K562 (cell line): Measurements from ENCODE around the gene INSR. TPM values are rescaled to one million over a fixed set of nuclear protein-coding genes. Genes with fewer than 3 reads are reported as not detected.

Source experiments
- ATAC-seq: fragments of 200-7000 bp; cut with Tn5 transposase; 3 replicates; pipeline ENCODE4 v1.9.1; 2020; ENCODE audit warnings: moderate library complexity
- BruUV-seq: library from RNA; stranded (reverse); fragments of 400-500 nt; replicated peaks from 2 replicates; lab custom pipeline; 2021; lab: Mats Ljungman, UMichigan
- CTCF ChIA-PET: fragments of 300-600 bp; formaldehyde crosslinking; extraction: SDS; loops from one replicate; lab custom pipeline; 2021; ENCODE audit warnings: low intra/inter-chr PET ratio; lab: Yijun Ruan, JAX
- POLR2A ChIA-PET: fragments of 300-600, 350-650 bp; sonication (Branson Sonifier 250); formaldehyde crosslinking; extraction: SDS; loops from one replicate; lab custom pipeline; 2021; ENCODE audit warnings: antibody characterized with exemption, inconsistent platforms; lab: Yijun Ruan, JAX
- DNase-seq, 4 experiments: peaks; one replicate each; pipeline versions ENCODE4 v3.0.0 to v3.0.0-alpha.2; 2011 to 2018; ENCODE audit warnings: low spot score in 3 of 4, mixed read lengths in 3 of 4; ENCODE audit errors: extremely low read depth in 1 of 4
- FAIRE-seq: peaks from 2 replicates; lab custom pipeline; 2011; peaks lifted over from hg19 to GRCh38; lab: Jason Lieb, UNC
- H2AFZ ChIP-seq: 2 replicates; pipeline ENCODE4 v1.6.0; 2011; ENCODE audit warnings: low read depth, low read length, control low read depth, inconsistent platforms
- H3K27ac ChIP-seq: fragments of 200-600 bp; 3 replicates; pipeline ENCODE4 v1.8.0; 2011; ENCODE audit warnings: low read depth, mild to moderate bottlenecking, control low read depth, inconsistent platforms, low read length, moderate library complexity, mixed read lengths; ENCODE audit errors: extremely low read depth
- H3K27me3 ChIP-seq, 2 experiments: fragments of 300-600 bp in 1 of 2; 2 replicates in 1 of 2; 3 replicates in 1 of 2; pipeline versions ENCODE4 v1.6.0 to v1.8.0; 2011; ENCODE audit warnings: inconsistent platforms in 2 of 2, low read length in 2 of 2, mild to moderate bottlenecking in 1 of 2, mixed read lengths in 1 of 2, moderate library complexity in 1 of 2; ENCODE audit not compliant: control insufficient read depth in 2 of 2, insufficient read depth in 2 of 2
- H3K36me3 ChIP-seq: fragments of 300-600 bp; 3 replicates; pipeline ENCODE4 v1.8.0; 2011; ENCODE audit warnings: mild to moderate bottlenecking, low read length, inconsistent platforms; ENCODE audit not compliant: control insufficient read depth, insufficient read depth
- H3K4me1 ChIP-seq, 2 experiments: fragments of 200-600 bp in 1 of 2; replicated peaks in 1 of 2; 2 replicates in 1 of 2; 3 replicates in 1 of 2; pipeline versions ENCODE4 v1.5.1 to v1.8.0; 2011; ENCODE audit warnings: inconsistent platforms in 2 of 2, low read length in 2 of 2, mild to moderate bottlenecking in 1 of 2, mixed read lengths in 1 of 2, moderate library complexity in 1 of 2; ENCODE audit not compliant: control insufficient read depth in 2 of 2, insufficient read depth in 2 of 2
- H3K4me2 ChIP-seq: 2 replicates; pipeline ENCODE4 v1.6.1; 2011; ENCODE audit warnings: low read length, control low read depth, inconsistent platforms, mixed read lengths; ENCODE audit not compliant: insufficient read depth
- H3K4me3 ChIP-seq: fragments of 200-600 bp; sonication (generic), shearing (Covaris generic); 2 replicates; pipeline ENCODE4 v1.5.1; 2016; ENCODE audit warnings: control low read depth, inconsistent platforms
- H3K79me2 ChIP-seq: fragments of 200-600 bp; 3 replicates; pipeline ENCODE4 v1.8.0; 2011; ENCODE audit warnings: low read length, inconsistent platforms; ENCODE audit not compliant: control insufficient read depth, insufficient read depth
- H3K9ac ChIP-seq, 2 experiments: 2 replicates each; pipeline versions ENCODE4 v1.6.0 to v1.6.1; 2011; ENCODE audit warnings: low read depth in 2 of 2, low read length in 2 of 2, control low read depth in 1 of 2, inconsistent platforms in 1 of 2, mild to moderate bottlenecking in 1 of 2, mixed read lengths in 1 of 2; ENCODE audit not compliant: insufficient read depth in 1 of 2
- H3K9me1 ChIP-seq: one replicate; pipeline ENCODE4 v1.6.0; 2011; ENCODE audit warnings: inconsistent platforms, mild to moderate bottlenecking, low read length, moderate library complexity; ENCODE audit not compliant: control insufficient read depth, insufficient read depth
- H3K9me3 ChIP-seq: replicated peaks from 2 replicates; pipeline ENCODE4 v1.5.1; 2011; ENCODE audit warnings: low read depth, low read length, inconsistent platforms; ENCODE audit not compliant: control insufficient read depth, insufficient read depth
- H4K20me1 ChIP-seq: replicated peaks from 2 replicates; pipeline ENCODE4 v1.6.1; 2011; ENCODE audit warnings: low read length, inconsistent platforms, mixed read lengths; ENCODE audit not compliant: control insufficient read depth, insufficient read depth
- EP300 ChIP-seq: IDR thresholded peaks from 2 replicates; pipeline ENCODE4 v1.6.1; 2012; ENCODE audit warnings: low read length, improper control_type of control experiment
- HNRNPK ChIP-seq: fragments of 200-400 bp; formaldehyde crosslinking; IDR thresholded peaks from one replicate; pipeline ENCODE4 v1.6.1; 2018; ENCODE audit warnings: mild to moderate bottlenecking, low read depth, low read length; ENCODE audit not compliant: poor library complexity, severe bottlenecking
- MYNN ChIP-seq, 2 experiments: sonication (generic); formaldehyde crosslinking in 1 of 2; IDR thresholded peaks; 2 replicates each; pipeline versions ENCODE4 v1.5.0 to v1.6.1; 2016 to 2020; ENCODE audit warnings: antibody characterized with exemption in 1 of 2, missing genetic modification reagents in 1 of 2
- POLR2H ChIP-seq: IDR thresholded peaks from 2 replicates; pipeline ENCODE4 v1.6.1; 2016; ENCODE audit warnings: missing genetic modification characterization, low read depth, mild to moderate bottlenecking, control low read depth, missing compliant biosample characterization, moderate library complexity
- ZNF121 ChIP-seq: sonication (generic); formaldehyde crosslinking; conservative IDR thresholded peaks from 2 replicates; pipeline ENCODE4 v1.8.0; 2022; ENCODE audit warnings: missing genetic modification reagents
- ZSCAN32 ChIP-seq: fragments of 450-650 bp; formaldehyde crosslinking; IDR thresholded peaks from 2 replicates; pipeline ENCODE4 v1.4.0; 2020; ENCODE audit warnings: mild to moderate bottlenecking, moderate library complexity
- WGBS: fragments of 100-300 bp; shearing (Covaris generic); methylation state at CpG from one replicate; pipeline ENCODE4 v1.1.6; 2016; ENCODE audit warnings: low coverage, mixed read lengths; ENCODE audit not compliant: insufficient coverage; ENCODE audit errors: missing lambda C conversion rate; 5-methylcytosine and 5-hydroxymethylcytosine counted together
- in situ Hi-C: fragments of 300-500 bp; cut with MboI; formaldehyde crosslinking; loops from 4 replicates; pipeline ENCODE4 v1.15.0; 2018; ENCODE audit warnings: inconsistent platforms, mixed read lengths
- intact Hi-C: fragments of 100-400 bp; cut with micrococcal nuclease; formaldehyde crosslinking; loops from 2 replicates; pipeline ENCODE4 v1.14.2; 2022
- polyA plus RNA-seq, 8 experiments: library from polyadenylated mRNA; depleted of rRNA in 4 of 8; stranded (reverse) in 5 of 8; unstranded in 3 of 8; fragments of >200 nt; fragmentation: Nextera tagmentation in 2 of 8; fragmentation: Illumina TruSeq in 1 of 8; extraction: Ambion mirVana in 2 of 8; extraction: Trizol in 1 of 8; gene quantifications; 2 replicates each; pipeline versions ENCODE4 v1.2.1 to v1.2.3, GENCODE V29; 2011 to 2014; ENCODE audit warnings: inconsistent platforms in 1 of 8, missing spikeins in 1 of 8
- total RNA-seq, 7 experiments: library from RNA; depleted of rRNA in 6 of 7; stranded (reverse); fragments of >200 nt in 6 of 7; fragmentation: Illumina TruSeq in 2 of 7; extraction: Trizol in 2 of 7; gene quantifications; 2 replicates each; pipeline versions ENCODE4 v1.2.1 to v1.2.3, GENCODE V29; 2011 to 2021; ENCODE audit warnings: low replicate concordance in 1 of 7

INSR gene
- total and polyA plus RNA-seq, 9 of the 15 experiments (the other 6 are each of a cell fraction or from before 2014, with no cell fraction given): 0.04 to 0.88 (median 0.41) TPM

- no peak overlapping the region for H2AFZ ChIP-seq
- H3K4me2 ChIP-seq: no peak overlapping the region
- H3K36me3 ChIP-seq: no peaks in the 10 kb centered on the region
- FAIRE-seq: no peak
- intact Hi-C loops: no loop called here
- peaks cover 0 to 8% of the 10 kb centered on the region in 2 experiments; a peak in 2 of 5 replicates for H3K27me3 ChIP-seq
- TF ChIP-seq EP300 (no peak), HNRNPK (no peak), MYNN (IDR thresholded peaks at IDR 0.05) (no peak), MYNN (CRISPR knock-in tag; IDR thresholded peaks at IDR 0.05) (no peak), ZSCAN32 (no peak), POLR2H (tag) (no peak), ZNF121 (peak; percentile 60)
- TF ChIP-seq, all 486 proteins: peak for 1
- H3K4me3 ChIP-seq: no peak overlapping the region
- WGBS: 0% methylated on average over 1 of the region's 1 CpG
- DNase-seq: no peak
- no peaks in the 10 kb centered on the region for H3K9me1 ChIP-seq
- ChIA-PET CTCF (no interaction called here), POLR2A (interaction anchor here (0.6 kb wide), 1 partner anchor 21 kb away, joined by 3 read pairs; no protein-coding TSS in a partner anchor)
- ATAC-seq: no peak
- H3K9me3 ChIP-seq: no peaks in the 10 kb centered on the region
- H3K79me2 ChIP-seq: no peaks in the 10 kb centered on the region
- in situ Hi-C loops: no loop called here
- no peak overlapping the region for H3K27ac ChIP-seq
- no peaks in the 10 kb centered on the region for H4K20me1 ChIP-seq
- 0 out of 5 replicates have a peak, but pooled peaks cover 0 to 3% of the 10 kb centered on the region in 2 experiments for H3K4me1 ChIP-seq
- H3K9ac ChIP-seq: no peak overlapping the region
- no TSS peak for BruUV-seq
These were observed 155.8 kb downstream of the INSR start for GRCh38 chr19:7138402-7138801.
